ENCODE data around the gene MAN1A1. TPM values are rescaled to one million over a fixed set of nuclear protein-coding genes. Genes with fewer than 3 reads are reported as not detected.

The MAN1A1 gene
- total RNA-seq, 4 donors from 2014 or later = 19.0 to 34.8 (median 21.1) TPM

- H3K27ac ChIP-seq = peak overlapping the region in 3 of 4 donors; percentile 29 to 45 (median 34)
- ATAC-seq = no peak
- intact Hi-C loops (cut with DNase I; ENCODE audit: low total_unique reads) = no loop called here
Measured at GRCh38 chr6:119241111-119241465, 108.5 kb downstream of the MAN1A1 start.

DNA sequence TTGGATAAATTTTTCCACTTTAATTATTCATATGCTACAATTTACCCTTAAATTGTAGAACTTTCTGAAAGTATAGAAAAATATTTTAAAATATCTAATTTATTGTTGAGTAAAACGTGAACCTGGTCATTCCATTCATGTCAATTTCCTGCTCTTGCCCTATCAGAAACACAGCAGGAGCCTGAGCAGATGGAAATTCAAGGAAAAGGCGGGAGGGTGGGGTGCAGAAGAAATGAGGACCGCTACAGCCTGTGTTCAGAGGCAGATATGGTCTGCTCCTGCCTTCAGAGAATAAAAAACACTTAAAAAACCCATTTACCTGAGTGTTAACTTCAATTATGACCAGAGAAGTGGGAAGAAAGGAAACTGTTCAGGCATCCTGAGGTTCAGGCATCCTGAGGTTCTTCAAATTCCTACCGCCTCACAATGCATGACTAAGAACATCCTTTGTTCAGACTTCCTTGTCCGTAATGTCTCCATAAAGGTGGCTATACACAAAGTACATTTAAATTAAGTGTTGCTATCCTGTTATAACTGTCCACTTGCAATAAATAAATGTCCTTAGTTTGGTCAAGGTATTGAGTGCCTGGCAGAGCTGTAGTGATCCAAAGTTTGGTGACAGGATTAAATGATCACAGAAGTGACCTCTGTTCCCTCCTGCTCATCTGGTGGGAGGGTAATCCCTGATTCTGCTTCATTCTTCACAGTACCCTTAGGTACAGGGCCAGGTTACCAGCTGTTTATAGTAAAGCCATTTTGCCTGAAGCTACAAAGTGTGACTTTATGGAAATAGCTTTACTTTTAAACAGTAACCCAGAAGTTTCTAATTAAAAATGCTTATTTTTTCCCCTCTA is 109.1 kb downstream of the MAN1A1 start:
- Histone ChIP-seq H3K36me3 (no peaks in the 10 kb centered on the region), H3K9me3 (no peaks in the 10 kb centered on the region), H3K4me1 (peaks cover 0 to 12% of the 10 kb centered on the region in 2 donors), H3K4me3 (no peak overlapping the region), H3K27ac (peak overlapping the region in 1 of 4 donors; percentile 34), H3K27me3 (no peaks in the 10 kb centered on the region)
- DNase-seq = no peak
- intact Hi-C loops (cut with DNase I; ENCODE audit: low total_unique reads) (no loop called here), in situ Hi-C loops (cut with MboI; ENCODE audit: low sequenced_read_pairs in 4 of 4) (no loop called here)
- no peak for ATAC-seq
- TF ChIP-seq POLR2A (IDR thresholded peaks at IDR 0.05) (no peak), CTCF (IDR thresholded peaks at IDR 0.05 in 4 of 5, conservative IDR thresholded peaks at IDR 0.05 in 1 of 5) (no peak)

More at GRCh38 chr6:119241111-119241465, 108.5 kb downstream of the MAN1A1 start:
- no peaks in the 10 kb centered on the region for H3K27me3 ChIP-seq
- H3K4me1 ChIP-seq = peaks cover 0 to 12% of the 10 kb centered on the region in 2 donors
- no peaks in the 10 kb centered on the region for H3K9me3 ChIP-seq
- H3K4me3 ChIP-seq = no peak overlapping the region
- no peak for TF ChIP-seq CTCF (IDR thresholded peaks at IDR 0.05 in 4 of 5, conservative IDR thresholded peaks at IDR 0.05 in 1 of 5)
- no peak for TF ChIP-seq POLR2A (IDR thresholded peaks at IDR 0.05)
- H3K36me3 ChIP-seq = no peaks in the 10 kb centered on the region
- in situ Hi-C loops (cut with MboI; ENCODE audit: low sequenced_read_pairs in 4 of 4) = no loop called here
- DNase-seq = no peak

GRCh38 chr6:119237177-119237715 is 112.3 kb downstream of the MAN1A1 start:
- ATAC-seq (no peak), DNase-seq (no peak)
- in situ Hi-C loops (cut with MboI; ENCODE audit: low sequenced_read_pairs in 4 of 4) = no loop called here
- no peak for TF ChIP-seq CTCF (IDR thresholded peaks at IDR 0.05 in 4 of 5, conservative IDR thresholded peaks at IDR 0.05 in 1 of 5)
- TF ChIP-seq POLR2A (IDR thresholded peaks at IDR 0.05) = no peak
- Histone ChIP-seq H3K36me3 (no peaks in the 10 kb centered on the region), H3K27ac (no peak overlapping the region), H3K4me3 (no peak overlapping the region), H3K9me3 (no peaks in the 10 kb centered on the region), H3K4me1 (peaks cover 0 to 12% of the 10 kb centered on the region in 2 donors), H3K27me3 (no peaks in the 10 kb centered on the region)
- intact Hi-C loops (cut with DNase I; ENCODE audit: low total_unique reads) = no loop called here

GRCh38 chr6:119234941-119235340 is 114.6 kb downstream of the MAN1A1 start:
- H3K9me3 ChIP-seq = no peaks in the 10 kb centered on the region
- no peaks in the 10 kb centered on the region for H3K36me3 ChIP-seq
- intact Hi-C loops (cut with DNase I; ENCODE audit: low total_unique reads) = no loop called here
- H3K27me3 ChIP-seq = no peaks in the 10 kb centered on the region
- no peak overlapping the region for H3K27ac ChIP-seq
- in situ Hi-C loops (cut with MboI; ENCODE audit: low sequenced_read_pairs in 4 of 4) = no loop called here
- no peak overlapping the region for H3K4me3 ChIP-seq
- no peak for ATAC-seq
- TF ChIP-seq CTCF (IDR thresholded peaks at IDR 0.05 in 4 of 5, conservative IDR thresholded peaks at IDR 0.05 in 1 of 5) (no peak), POLR2A (IDR thresholded peaks at IDR 0.05) (no peak)
- no peak for DNase-seq
- H3K4me1 ChIP-seq = no peaks in the 10 kb centered on the region

All from gastrocnemius medialis (tissue), 4 donors.